HG03280 (cell line): ENCODE data around the gene MEPE.

Experiments
- ATAC-seq: cut with Tn5 transposase; IDR thresholded peaks from one replicate; pipeline ENCODE4 v1.9.1; 2021; ENCODE audit warnings: mild to moderate bottlenecking, moderate library complexity; ENCODE audit not compliant: unreplicated experiment

Gene MEPE

GRCh38 chr4:87839592-87839946, 6.8 kb downstream of the MEPE start:
- ATAC-seq, result no peak

- ATAC-seq, result no peak
Measured at GRCh38 chr4:87840149-87840548, 7.4 kb downstream of the MEPE start.

- no peak for ATAC-seq
Measured at GRCh38 chr4:87843936-87844335, 11.2 kb downstream of the MEPE start.

- ATAC-seq, result no peak
Measured at GRCh38 chr4:87844452-87844851, 11.7 kb downstream of the MEPE start.

- no peak for ATAC-seq
Measured at GRCh38 chr4:87846226-87846625, 13.5 kb downstream of the MEPE start.

GRCh38 chr4:87848622-87849351, 16.0 kb downstream of the MEPE start:
- ATAC-seq, result peak; percentile 90

GRCh38 chr4:87849612-87850011, 16.8 kb downstream of the MEPE start:
- ATAC-seq, result no peak

- ATAC-seq, result no peak
Measured at GRCh38 chr4:87851332-87851731, 18.6 kb downstream of the MEPE start.

- ATAC-seq, result no peak
Measured at GRCh38 chr4:87851953-87852352, 19.2 kb downstream of the MEPE start.

- no peak for ATAC-seq
Measured at GRCh38 chr4:87853108-87853507, 20.3 kb downstream of the MEPE start.

- ATAC-seq, result no peak
Measured at GRCh38 chr4:87853891-87854290, 21.1 kb downstream of the MEPE start.

- no peak for ATAC-seq
Measured at GRCh38 chr4:87855559-87855958, 22.8 kb downstream of the MEPE start.

- no peak for ATAC-seq
Measured at GRCh38 chr4:87856816-87857215, 24.0 kb downstream of the MEPE start.

- ATAC-seq, result no peak
Measured at GRCh38 chr4:87857789-87858188, 25.0 kb downstream of the MEPE start.

- ATAC-seq, result no peak
Measured at GRCh38 chr4:87862236-87862635, 29.5 kb downstream of the MEPE start.

GRCh38 chr4:87863486-87863885, 30.7 kb downstream of the MEPE start:
- no peak for ATAC-seq

- ATAC-seq, result no peak
Measured at GRCh38 chr4:87864321-87864720, 31.6 kb downstream of the MEPE start.

GRCh38 chr4:87865288-87865687, 32.5 kb downstream of the MEPE start:
- no peak for ATAC-seq

- no peak for ATAC-seq
Measured at GRCh38 chr4:87865960-87866598, 33.3 kb downstream of the MEPE start.

- ATAC-seq, result no peak
Measured at GRCh38 chr4:87868522-87868921, 35.8 kb downstream of the MEPE start.

- no peak for ATAC-seq
Measured at GRCh38 chr4:87872028-87872427, 39.3 kb downstream of the MEPE start.

- ATAC-seq, result no peak
Measured at GRCh38 chr4:87875191-87875590, 42.4 kb downstream of the MEPE start.

GRCh38 chr4:87880106-87880505, 47.3 kb downstream of the MEPE start:
- ATAC-seq, result no peak
